ENCODE results near the gene VTI1B.

The VTI1B gene

GRCh38 chr14:67679006-67679405 is 4.6 kb upstream of the VTI1B start:
- no peak for DNase-seq (ENCODE audit: low read depth in 3 of 3)

- DNase-seq (ENCODE audit: low read depth in 3 of 3), result no peak
These were observed 769 bp upstream of the VTI1B start for GRCh38 chr14:67675219-67675582.

GRCh38 chr14:67674139-67674479 is 323 bp downstream of the VTI1B start:
- DNase-seq (ENCODE audit: low read depth in 3 of 3), result peak; percentile 4 to 29 (median 16)

GRCh38 chr14:67673451-67673850 is 981 bp downstream of the VTI1B start:
- DNase-seq (ENCODE audit: low read depth in 3 of 3), result no peak

GRCh38 chr14:67668559-67668958 is 5.9 kb downstream of the VTI1B start:
- DNase-seq (ENCODE audit: low read depth in 3 of 3), result no peak

GRCh38 chr14:67666750-67667449 is 7.5 kb downstream of the VTI1B start:
- DNase-seq (ENCODE audit: low read depth in 3 of 3), result peak in 1 of 3 experiments; percentile 10

- no peak for DNase-seq (ENCODE audit: low read depth in 3 of 3)
These were observed 8.6 kb downstream of the VTI1B start for GRCh38 chr14:67665868-67666267.

GRCh38 chr14:67663633-67664032 is 10.8 kb downstream of the VTI1B start:
- DNase-seq (ENCODE audit: low read depth in 3 of 3), result no peak

GRCh38 chr14:67653651-67654280 is 20.7 kb downstream of the VTI1B start:
- no peak for DNase-seq (ENCODE audit: low read depth in 3 of 3)

GRCh38 chr14:67652189-67652588 is 22.2 kb downstream of the VTI1B start:
- DNase-seq (ENCODE audit: low read depth in 3 of 3), result no peak

GRCh38 chr14:67650694-67651093 is 23.7 kb downstream of the VTI1B start:
- no peak for DNase-seq (ENCODE audit: low read depth in 3 of 3)

- no peak for DNase-seq (ENCODE audit: low read depth in 3 of 3)
These were observed 24.3 kb downstream of the VTI1B start for GRCh38 chr14:67650151-67650550.

- no peak for DNase-seq (ENCODE audit: low read depth in 3 of 3)
These were observed 28.3 kb downstream of the VTI1B start for GRCh38 chr14:67646131-67646530.

- no peak for DNase-seq (ENCODE audit: low read depth in 3 of 3)
These were observed 29.0 kb downstream of the VTI1B start for GRCh38 chr14:67645414-67645813.

GRCh38 chr14:67644428-67644827 is 30.0 kb downstream of the VTI1B start:
- DNase-seq (ENCODE audit: low read depth in 3 of 3), result no peak

- no peak for DNase-seq (ENCODE audit: low read depth in 3 of 3)
These were observed 30.7 kb downstream of the VTI1B start for GRCh38 chr14:67643713-67644112.

- DNase-seq (ENCODE audit: low read depth in 3 of 3), result no peak
These were observed 32.3 kb downstream of the VTI1B start for GRCh38 chr14:67641902-67642749.

GRCh38 chr14:67641480-67641879 is 33.0 kb downstream of the VTI1B start:
- DNase-seq (ENCODE audit: low read depth in 3 of 3), result no peak

- no peak for DNase-seq (ENCODE audit: low read depth in 3 of 3)
These were observed 35.8 kb downstream of the VTI1B start for GRCh38 chr14:67638642-67639041.

GRCh38 chr14:67636361-67636919 is 38.0 kb downstream of the VTI1B start:
- no peak for DNase-seq (ENCODE audit: low read depth in 3 of 3)

- DNase-seq (ENCODE audit: low read depth in 3 of 3), result no peak
These were observed 40.8 kb downstream of the VTI1B start for GRCh38 chr14:67633451-67634147.

GRCh38 chr14:67630938-67631337 is 43.5 kb downstream of the VTI1B start:
- no peak for DNase-seq (ENCODE audit: low read depth in 3 of 3)

Data from stimulated activated CD4-positive, alpha-beta T cell treated with anti-CD3 and anti-CD28 coated beads, TNF-alpha, amount 100 ng/mL, for 4 hours (primary cell).